DND-41 (cell line): ENCODE measurements around the gene DBX1.

Source experiments
- ATAC-seq: fragments of 200-7000 bp; cut with Tn5 transposase; 3 replicates; pipeline ENCODE4 v1.9.1; 2021; ENCODE audit warnings: low read depth; ENCODE audit not compliant: insufficient read depth
- DNase-seq: peaks from one replicate; pipeline ENCODE4 v3.0.0-alpha.2; 2020
- H2AFZ ChIP-seq: 2 replicates; pipeline ENCODE4 v1.6.0; 2012; ENCODE audit warnings: low read depth, low read length
- H3K27ac ChIP-seq: 2 replicates; pipeline ENCODE4 v1.5.1; 2012; ENCODE audit warnings: low read length, inconsistent platforms
- H3K27me3 ChIP-seq: fragments of 200-600 bp; sonication (generic); 2 replicates; pipeline ENCODE4 v1.6.0; 2012; ENCODE audit warnings: low read length, mild to moderate bottlenecking, inconsistent platforms; ENCODE audit not compliant: insufficient read depth, poor library complexity
- H3K36me3 ChIP-seq: 2 replicates; pipeline ENCODE4 v1.5.1; 2012; ENCODE audit warnings: low read length, inconsistent platforms; ENCODE audit not compliant: insufficient read depth
- H3K4me1 ChIP-seq: 2 replicates; pipeline ENCODE4 v1.5.1; 2012; ENCODE audit warnings: mild to moderate bottlenecking, low read length; ENCODE audit not compliant: insufficient read depth
- H3K4me2 ChIP-seq: 2 replicates; pipeline ENCODE4 v1.6.0; 2012; ENCODE audit warnings: mild to moderate bottlenecking, moderate library complexity, low read length, inconsistent platforms; ENCODE audit not compliant: insufficient read depth
- H3K4me3 ChIP-seq, 2 experiments: fragments of 200-600 bp in 1 of 2; shearing (Covaris generic) in 1 of 2; 2 replicates each; pipeline ENCODE4 v1.5.1; 2012 to 2016; ENCODE audit warnings: inconsistent platforms in 2 of 2, low read length in 2 of 2, mild to moderate bottlenecking in 2 of 2, low read depth in 1 of 2, moderate library complexity in 1 of 2
- H3K79me2 ChIP-seq: 2 replicates; pipeline ENCODE4 v1.6.0; 2012; ENCODE audit warnings: low read length, inconsistent platforms; ENCODE audit not compliant: insufficient read depth
- H3K9ac ChIP-seq: 2 replicates; pipeline ENCODE4 v1.6.0; 2012; ENCODE audit warnings: low read depth, mild to moderate bottlenecking, inconsistent platforms, low read length, moderate library complexity
- H3K9me3 ChIP-seq: 2 replicates; pipeline ENCODE4 v1.5.1; 2012; ENCODE audit warnings: low read length, moderate library complexity, mild to moderate bottlenecking, inconsistent platforms; ENCODE audit not compliant: insufficient read depth, severe bottlenecking
- H4K20me1 ChIP-seq: 2 replicates; pipeline ENCODE4 v1.6.0; 2012; ENCODE audit warnings: low read length; ENCODE audit not compliant: insufficient read depth
- CTCF ChIP-seq: IDR thresholded peaks from 2 replicates; pipeline ENCODE4 v1.5.1; 2012; ENCODE audit warnings: borderline replicate concordance, low read length, moderate library complexity, mild to moderate bottlenecking; ENCODE audit not compliant: poor library complexity, severe bottlenecking; ENCODE audit errors: extremely low read depth
- EZH2 ChIP-seq: IDR thresholded peaks from 3 replicates; pipeline ENCODE4 v1.6.1; 2012; ENCODE audit warnings: borderline replicate concordance, low read depth, mild to moderate bottlenecking, moderate library complexity, low read length, inconsistent platforms; ENCODE audit not compliant: severe bottlenecking

The DBX1 gene

DNA sequence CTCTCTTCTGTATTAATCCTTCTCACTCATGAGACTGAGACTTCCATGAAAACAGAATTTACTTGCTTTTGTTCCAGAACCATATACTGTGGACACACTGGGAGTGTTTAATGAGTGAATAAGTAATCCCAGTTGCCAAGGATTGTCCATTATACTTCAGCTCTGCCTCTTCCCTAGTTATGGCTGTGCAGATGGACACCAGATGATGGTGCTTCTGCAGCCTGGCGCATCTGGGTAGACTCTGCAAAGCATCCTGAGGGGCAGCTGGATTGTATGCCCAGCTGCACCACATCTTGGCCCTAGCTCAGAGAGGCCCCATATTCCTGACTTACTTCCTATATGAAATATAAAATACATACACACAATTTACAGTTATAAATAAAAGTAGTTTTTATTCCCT is 43.5 kb downstream of the DBX1 start:
- no peak overlapping the region for H3K4me2 ChIP-seq
- DNase-seq (no peak), ATAC-seq (no peak)
- no peaks in the 10 kb centered on the region for H3K36me3 ChIP-seq
- H3K4me1 ChIP-seq = no peaks in the 10 kb centered on the region
- H3K4me3 ChIP-seq = no peak overlapping the region
- no peaks in the 10 kb centered on the region for H3K27me3 ChIP-seq
- H4K20me1 ChIP-seq = no peaks in the 10 kb centered on the region
- TF ChIP-seq CTCF (no peak), EZH2 (no peak)
- no peak overlapping the region for H3K9ac ChIP-seq
- H3K9me3 ChIP-seq = no peaks in the 10 kb centered on the region
- H2AFZ ChIP-seq = no peak overlapping the region
- no peaks in the 10 kb centered on the region for H3K79me2 ChIP-seq
- no peak overlapping the region for H3K27ac ChIP-seq

- H3K4me2 ChIP-seq = no peak overlapping the region
- no peaks in the 10 kb centered on the region for H3K4me1 ChIP-seq
- H3K36me3 ChIP-seq = no peaks in the 10 kb centered on the region
- no peak overlapping the region for H3K27ac ChIP-seq
- no peaks in the 10 kb centered on the region for H4K20me1 ChIP-seq
- no peaks in the 10 kb centered on the region for H3K79me2 ChIP-seq
- H2AFZ ChIP-seq = no peak overlapping the region
- TF ChIP-seq CTCF (no peak), EZH2 (no peak)
- no peak for DNase-seq
- ATAC-seq = no peak
- no peaks in the 10 kb centered on the region for H3K27me3 ChIP-seq
- H3K9ac ChIP-seq = no peak overlapping the region
- H3K4me3 ChIP-seq = no peak overlapping the region
- H3K9me3 ChIP-seq = no peaks in the 10 kb centered on the region
These were observed 45.7 kb downstream of the DBX1 start for GRCh38 chr11:20114588-20114987.

DNA sequence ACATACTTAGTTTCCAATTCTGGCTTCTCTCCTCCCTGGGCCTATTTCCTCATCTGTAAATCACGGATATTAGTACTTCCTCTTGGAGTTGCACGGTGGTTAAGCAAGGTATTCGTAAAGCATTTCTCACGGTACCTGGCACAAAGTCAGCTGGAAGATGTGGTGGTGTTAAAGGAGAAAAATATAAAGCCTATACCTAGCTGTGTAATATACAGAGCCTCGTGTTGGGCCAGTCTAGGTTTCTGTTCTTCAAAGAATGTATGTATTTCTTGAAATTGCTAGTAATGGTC is 47.2 kb downstream of the DBX1 start:
- Histone ChIP-seq H3K36me3 (no peaks in the 10 kb centered on the region), H3K4me1 (no peaks in the 10 kb centered on the region), H3K79me2 (no peaks in the 10 kb centered on the region), H3K27ac (no peak overlapping the region), H2AFZ (no peak overlapping the region), H3K9ac (no peak overlapping the region), H3K27me3 (no peaks in the 10 kb centered on the region), H3K9me3 (no peaks in the 10 kb centered on the region), H3K4me2 (no peak overlapping the region), H4K20me1 (no peaks in the 10 kb centered on the region), H3K4me3 (no peak overlapping the region)
- DNase-seq = no peak
- TF ChIP-seq EZH2 (no peak), CTCF (no peak)
- no peak for ATAC-seq
